HS-5 (cell line): Measurements from ENCODE around the gene CDHR2.
A peak's percentile ranks its signal among the peaks of the same experiment; 100 is the strongest.

Experiments
- DNase-seq: peaks from one replicate; pipeline ENCODE4 v3.0.0-alpha.2; 2012; ENCODE audit warnings: low read depth

CDHR2 gene

GRCh38 chr5:176529741-176530141 lies 19.4 kb upstream of the CDHR2 start:
- DNase-seq = no peak

- no peak for DNase-seq
These were observed 18.7 kb upstream of the CDHR2 start for GRCh38 chr5:176530393-176530982.

- no peak for DNase-seq
These were observed 17.9 kb upstream of the CDHR2 start for GRCh38 chr5:176530983-176531901.

GRCh38 chr5:176531902-176532493 lies 17.1 kb upstream of the CDHR2 start:
- DNase-seq = no peak

- no peak for DNase-seq
These were observed 16.3 kb upstream of the CDHR2 start for GRCh38 chr5:176532795-176533194.

- DNase-seq = no peak
These were observed 15.8 kb upstream of the CDHR2 start for GRCh38 chr5:176533390-176533789.

GRCh38 chr5:176533894-176534611 lies 15.1 kb upstream of the CDHR2 start:
- no peak for DNase-seq

- DNase-seq = no peak
These were observed 14.5 kb upstream of the CDHR2 start for GRCh38 chr5:176534640-176535039.

GRCh38 chr5:176535101-176535663 lies 14.0 kb upstream of the CDHR2 start:
- DNase-seq = no peak

GRCh38 chr5:176535664-176536131 lies 13.4 kb upstream of the CDHR2 start:
- no peak for DNase-seq

- DNase-seq = peak; percentile 36
These were observed 12.8 kb upstream of the CDHR2 start for GRCh38 chr5:176536132-176536901.

GRCh38 chr5:176536902-176537553 lies 12.1 kb upstream of the CDHR2 start, which contains the start of gene RNF44:
RNF44 (minus strand) TSS chr5:176537402; CDS start chr5:176532472, 4,930 bp downstream.
- DNase-seq = peak; percentile 89

- DNase-seq = peak; percentile 99
These were observed 11.4 kb upstream of the CDHR2 start for GRCh38 chr5:176537554-176538229.

GRCh38 chr5:176538230-176538988 lies 10.7 kb upstream of the CDHR2 start:
- DNase-seq = no peak

GRCh38 chr5:176538989-176539384 lies 10.2 kb upstream of the CDHR2 start:
- no peak for DNase-seq

- DNase-seq = no peak
These were observed 8.7 kb upstream of the CDHR2 start for GRCh38 chr5:176540476-176540899.

- no peak for DNase-seq
These were observed 8.2 kb upstream of the CDHR2 start for GRCh38 chr5:176540956-176541337.

GRCh38 chr5:176541338-176542134 lies 7.6 kb upstream of the CDHR2 start:
- no peak for DNase-seq
